NCI-H2196 treated with DMSO at 0.1 percent for 48 hours (cell line): Measurements from ENCODE around the gene UST.
"Not testable (repeated sequence)": the region's sequence is repeated elsewhere in the genome, so short reads cannot be mapped to it uniquely, and the experiment has no call there.

ENCODE experiments used
- DNase-seq: peaks from one replicate; lab custom pipeline; 2025; ENCODE audit not compliant: unreplicated experiment; lab: John Stamatoyannopoulos, UW

The UST gene

GRCh38 chr6:149103950-149104349 lies 357.1 kb downstream of the UST start:
- not testable (repeated sequence) for DNase-seq

GRCh38 chr6:149107520-149107919 lies 360.7 kb downstream of the UST start:
- DNase-seq: no peak

- no peak for DNase-seq
Measured at GRCh38 chr6:149108038-149108748, 361.4 kb downstream of the UST start.

GRCh38 chr6:149108749-149109100 lies 361.9 kb downstream of the UST start:
- DNase-seq: no peak

- DNase-seq: no peak
Measured at GRCh38 chr6:149109397-149110070, 362.7 kb downstream of the UST start.

- DNase-seq: no peak
Measured at GRCh38 chr6:149111556-149112115, 364.8 kb downstream of the UST start.

GRCh38 chr6:149112976-149113375 lies 366.1 kb downstream of the UST start:
- DNase-seq: no peak

- DNase-seq: no peak
Measured at GRCh38 chr6:149114167-149114566, 367.3 kb downstream of the UST start.

GRCh38 chr6:149118737-149119653 lies 372.2 kb downstream of the UST start:
- DNase-seq: no peak

- no peak for DNase-seq
Measured at GRCh38 chr6:149122850-149123821, 376.3 kb downstream of the UST start.

GRCh38 chr6:149125309-149125708 lies 378.5 kb downstream of the UST start:
- DNase-seq: no peak
